ENCODE data around the gene UROC1.

Gene UROC1

DNA sequence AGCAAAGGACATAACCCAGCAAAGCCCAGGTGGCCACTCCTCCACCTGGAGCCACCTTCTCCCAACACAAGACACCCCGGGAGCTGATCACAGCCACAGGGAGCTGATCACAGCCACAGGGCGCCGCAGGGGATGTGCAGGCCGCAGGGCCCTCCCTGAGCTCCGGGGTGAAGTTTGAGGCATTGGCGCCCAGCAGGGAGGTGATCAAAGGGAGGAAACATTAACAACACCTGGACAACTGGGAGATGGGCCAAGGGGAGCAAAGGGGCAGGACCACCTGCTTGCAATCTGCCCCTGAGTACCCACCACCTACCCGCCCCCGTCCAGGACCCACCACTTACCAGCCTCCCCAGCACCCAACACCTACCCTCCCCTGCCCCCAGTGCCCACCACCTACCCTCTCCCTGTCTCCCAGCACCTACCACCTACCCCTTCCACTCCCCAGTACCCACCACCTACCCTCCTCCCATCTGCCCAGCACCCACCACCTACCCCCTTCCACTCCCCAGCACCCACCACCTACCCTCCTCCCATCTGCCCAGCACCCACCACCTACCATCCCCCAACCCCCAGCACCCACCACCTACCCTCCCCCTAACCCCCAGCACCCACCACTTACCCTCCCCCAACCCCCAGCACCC is 2.4 kb downstream of the UROC1 start:
- DNase-seq: no peak

DNA sequence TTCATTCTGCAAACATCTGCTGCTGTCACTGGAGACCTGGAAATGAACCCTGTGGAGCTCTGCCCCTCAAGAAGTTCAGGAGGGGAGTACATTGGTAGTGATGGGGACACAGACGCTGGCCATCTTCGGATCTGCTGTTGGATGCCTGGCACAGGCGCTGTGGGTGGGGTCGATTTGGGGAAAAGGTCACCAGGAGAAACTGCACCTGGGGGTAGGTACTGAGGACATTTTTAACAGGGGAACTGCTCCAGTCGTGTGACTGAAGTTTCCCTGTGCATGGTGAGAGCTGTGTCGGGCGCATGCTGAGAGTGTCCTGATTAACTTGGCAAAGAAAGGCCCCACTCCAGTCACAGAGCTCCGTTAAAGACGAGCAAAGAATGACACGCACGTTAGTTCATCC is 3.4 kb downstream of the UROC1 start:
- no peak for DNase-seq

DNA sequence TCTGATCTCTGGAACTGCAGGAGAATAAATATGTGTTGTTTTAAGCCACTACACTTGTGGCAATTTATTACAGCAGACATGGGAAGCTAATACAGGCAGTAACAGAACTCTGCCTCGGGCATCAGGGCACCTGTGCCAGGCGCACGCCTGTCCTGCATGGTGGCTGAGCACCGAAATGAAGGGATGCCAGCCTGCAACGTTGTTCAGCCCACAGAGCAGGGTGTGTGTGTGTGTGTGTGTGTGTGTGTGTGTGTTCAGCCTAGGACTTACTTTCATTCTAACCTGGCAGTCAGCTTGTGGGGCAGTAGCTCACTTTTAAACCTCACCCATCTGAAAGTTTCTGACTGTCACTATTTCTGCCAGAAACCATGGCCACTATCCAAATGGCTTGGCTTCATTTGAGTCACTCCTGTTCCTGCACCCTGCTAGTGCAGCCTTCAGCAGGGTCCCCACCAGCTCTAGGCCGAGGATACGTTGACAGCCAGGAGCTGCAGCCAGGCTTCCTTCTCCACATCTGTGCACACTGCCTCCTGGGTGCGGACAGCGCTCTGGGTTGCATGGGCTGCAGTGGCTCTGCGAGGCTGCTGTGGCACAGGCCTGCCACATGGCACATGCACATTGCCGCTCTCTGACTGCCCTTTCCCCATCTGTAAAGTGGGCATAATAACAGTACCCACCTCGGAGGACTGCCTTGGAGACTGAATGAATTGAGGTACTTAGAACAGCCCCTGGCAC is 4.5 kb downstream of the UROC1 start:
- no peak for DNase-seq

DNA sequence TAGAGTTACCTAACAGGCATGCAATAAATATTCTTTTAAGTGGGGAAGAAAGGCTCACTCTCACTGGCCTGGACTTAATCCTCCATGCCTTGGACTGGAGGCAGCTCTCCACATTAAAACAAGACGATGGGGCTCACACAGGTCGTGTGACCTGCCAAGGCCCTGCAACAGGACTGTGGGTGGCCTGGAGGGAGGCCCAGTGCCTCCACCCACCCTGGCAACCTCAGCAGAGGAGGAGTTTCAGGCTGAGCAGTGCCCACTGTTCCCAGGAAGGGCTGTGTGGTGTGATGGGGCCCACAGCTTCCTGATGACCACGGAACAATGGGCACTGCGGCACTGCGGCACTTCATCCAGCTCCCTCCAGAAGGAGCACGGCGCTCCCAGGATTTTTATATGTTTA is 5.5 kb downstream of the UROC1 start:
- DNase-seq: no peak

DNA sequence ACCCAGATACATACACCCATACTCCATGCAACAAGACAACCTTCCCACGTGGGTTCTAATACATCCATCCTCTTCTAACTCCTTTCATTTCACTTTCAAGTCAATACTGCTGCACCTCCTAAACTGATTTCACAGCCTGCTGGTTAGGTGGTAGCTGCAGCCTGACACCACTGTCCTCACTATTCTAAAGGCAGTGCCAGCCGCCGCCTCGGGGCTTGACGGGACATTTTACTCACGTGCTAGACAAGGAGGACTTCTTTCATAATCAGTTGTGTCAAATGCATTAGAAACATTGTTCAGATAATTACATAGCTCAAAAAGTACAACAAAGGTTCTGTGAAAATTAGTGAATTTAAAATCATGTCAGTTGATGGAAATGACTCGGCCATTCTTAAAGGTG is 6.3 kb downstream of the UROC1 start:
- no peak for DNase-seq

DNA sequence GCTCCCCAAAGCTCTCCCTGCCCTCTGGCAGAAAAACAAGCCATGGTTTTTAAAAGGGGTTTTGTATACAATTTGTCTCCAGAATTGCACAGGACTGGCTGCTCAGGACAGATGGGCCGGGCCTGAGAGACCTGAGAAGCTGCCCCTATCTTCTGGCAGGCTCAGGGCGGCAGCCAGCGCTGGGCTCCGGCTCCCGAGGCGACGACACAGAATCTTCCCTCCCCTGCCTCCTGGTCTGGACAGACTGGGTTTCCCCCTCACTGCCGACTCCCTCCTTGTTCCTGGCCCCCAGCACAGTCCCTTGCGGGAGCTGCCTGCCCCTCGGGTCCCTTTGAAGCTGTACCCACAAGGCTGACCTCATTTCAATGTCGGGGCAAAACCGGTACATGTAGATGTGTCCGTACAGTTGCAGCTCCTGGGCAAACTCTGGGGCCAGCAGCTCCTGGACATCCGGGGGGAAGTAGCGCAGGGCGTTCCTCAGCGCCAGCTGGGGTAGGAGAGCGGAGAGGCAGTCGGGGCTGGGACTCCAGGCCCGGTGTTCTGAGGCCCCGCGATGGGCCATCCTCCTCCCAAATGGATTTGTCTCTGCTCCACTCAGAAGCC is 7.2 kb downstream of the UROC1 start:
- no peak for DNase-seq

DNA sequence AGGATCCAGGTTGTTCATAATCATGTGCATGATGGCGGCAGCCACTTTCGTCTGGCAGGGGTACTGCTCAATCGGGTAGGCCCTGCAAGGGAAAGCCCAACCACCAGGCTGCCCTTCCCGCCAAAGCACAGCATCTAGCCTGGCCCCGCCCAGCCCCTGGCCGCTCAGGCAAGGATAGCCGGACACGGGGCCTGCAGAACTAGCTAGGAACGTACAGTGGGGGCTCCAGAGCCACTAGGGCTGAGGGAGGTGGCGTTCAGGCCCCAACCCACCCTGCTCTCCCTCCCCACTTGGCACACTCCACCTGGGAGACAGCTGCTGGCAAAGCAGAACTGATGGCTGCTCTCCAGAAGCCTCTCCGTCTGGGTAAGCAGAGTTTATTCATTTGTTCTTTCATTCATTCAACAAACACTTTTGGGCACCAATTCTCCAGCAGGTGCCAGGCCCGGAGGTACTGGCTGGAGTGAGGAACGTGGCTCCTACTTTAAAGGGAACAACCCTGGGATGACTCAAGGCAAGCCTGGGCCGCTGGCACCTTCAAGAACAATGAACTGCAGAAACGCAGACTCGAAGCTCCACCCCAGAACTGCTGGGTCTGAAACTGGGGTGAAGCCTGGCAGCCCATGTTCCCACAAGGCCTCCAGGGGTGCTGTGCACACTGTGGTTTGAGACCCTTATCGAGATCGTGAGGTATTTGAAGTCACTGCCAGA is 7.8 kb downstream of the UROC1 start:
- no peak for DNase-seq

DNA sequence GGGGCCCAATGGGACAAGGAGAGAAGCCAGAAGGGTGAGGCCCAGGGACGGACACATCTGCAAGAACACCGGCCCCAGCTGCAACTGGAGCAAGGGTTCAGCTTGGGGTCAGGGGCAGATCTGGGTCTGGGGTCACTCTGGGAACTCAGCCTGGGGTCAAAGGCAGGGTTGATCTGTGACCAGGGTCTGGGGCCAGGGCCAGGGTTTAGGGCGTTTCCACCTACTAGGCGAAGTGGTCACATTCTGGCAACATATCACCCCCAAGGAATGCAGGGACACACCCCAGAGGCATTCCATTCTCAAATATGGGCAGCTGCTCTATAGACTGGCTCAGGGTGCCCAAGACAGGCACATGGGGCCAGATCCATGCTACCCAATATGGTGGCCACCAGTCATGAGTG is 9.0 kb downstream of the UROC1 start:
- DNase-seq: no peak

DNA sequence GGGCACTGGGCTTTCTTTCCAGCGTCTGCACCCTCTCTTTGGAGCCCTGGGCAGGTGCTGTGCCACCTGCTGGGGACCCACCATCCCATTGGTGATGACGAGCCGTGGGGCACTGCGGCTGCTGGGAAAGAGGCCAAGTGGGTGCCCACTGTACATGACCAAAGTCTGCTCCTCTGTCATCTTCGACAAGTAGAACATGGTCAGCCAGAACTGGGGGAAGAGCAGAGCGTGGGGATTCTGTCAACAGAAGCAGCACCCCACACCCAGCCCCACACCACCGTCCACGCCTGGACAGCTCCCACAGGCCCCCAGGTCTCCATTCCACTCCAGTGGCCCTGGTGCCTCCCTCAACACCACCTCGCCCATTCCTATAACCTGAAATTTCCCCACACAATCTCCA is 9.7 kb downstream of the UROC1 start:
- DNase-seq: no peak

DNA sequence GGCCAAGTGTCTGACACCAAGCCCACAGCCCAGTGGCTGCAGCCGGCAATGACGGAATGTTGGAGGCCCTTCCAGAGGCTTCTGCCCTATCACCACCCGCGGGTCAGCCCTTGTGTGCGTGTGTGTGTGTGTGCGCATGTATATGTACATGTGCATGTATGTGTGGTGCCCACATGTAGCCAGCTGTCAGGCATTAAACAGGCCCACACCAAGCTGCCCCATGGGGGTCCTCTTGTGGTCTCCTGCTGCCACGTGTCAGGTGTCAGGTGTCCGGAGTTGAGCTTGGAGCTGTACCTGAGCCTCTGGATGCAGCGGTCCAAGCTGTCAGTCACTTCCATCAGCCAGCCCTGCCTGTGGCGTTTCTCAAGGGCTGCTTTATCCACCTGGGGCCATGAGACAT is 13.9 kb downstream of the UROC1 start:
- no peak for DNase-seq

DNA sequence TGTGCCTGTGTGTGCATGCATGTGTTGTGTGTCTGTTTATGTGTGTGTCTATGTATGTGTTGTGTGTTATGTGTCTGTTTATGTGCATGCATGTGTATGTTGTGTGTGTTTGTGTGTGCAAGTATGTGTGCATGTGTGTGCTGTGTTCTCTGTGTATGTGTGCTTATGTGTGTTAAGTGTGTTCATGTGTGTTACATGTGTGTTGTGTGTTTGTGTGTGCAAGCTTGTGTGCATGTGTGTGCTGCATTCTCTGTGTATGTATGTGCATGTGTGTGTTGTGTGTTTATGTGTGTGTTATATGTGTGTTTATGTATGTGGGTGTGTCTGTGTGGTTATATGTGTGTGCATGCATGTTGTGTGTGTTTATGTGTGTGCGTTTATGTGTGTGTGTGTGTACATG is 14.9 kb downstream of the UROC1 start:
- DNase-seq: no peak

DNA sequence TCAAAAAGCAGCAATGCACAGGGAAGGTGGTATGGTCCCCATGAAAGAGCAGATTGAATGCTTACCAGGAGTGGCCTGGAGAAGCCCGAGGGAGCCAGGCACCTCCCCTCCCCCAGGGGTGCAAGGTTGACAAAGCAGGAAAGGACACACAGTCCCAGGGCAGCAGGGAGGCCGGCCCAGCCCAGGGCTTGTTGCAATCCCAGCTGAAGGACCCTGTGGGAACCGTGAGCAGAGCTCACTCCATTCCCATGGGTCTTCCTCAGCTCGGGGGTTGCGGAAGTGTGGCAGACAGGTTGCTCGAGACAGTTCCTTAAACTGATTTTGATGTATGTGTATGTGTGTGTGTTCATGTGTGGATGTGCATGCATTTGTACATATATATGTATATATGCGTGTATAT is 15.8 kb downstream of the UROC1 start:
- no peak for DNase-seq

DNA sequence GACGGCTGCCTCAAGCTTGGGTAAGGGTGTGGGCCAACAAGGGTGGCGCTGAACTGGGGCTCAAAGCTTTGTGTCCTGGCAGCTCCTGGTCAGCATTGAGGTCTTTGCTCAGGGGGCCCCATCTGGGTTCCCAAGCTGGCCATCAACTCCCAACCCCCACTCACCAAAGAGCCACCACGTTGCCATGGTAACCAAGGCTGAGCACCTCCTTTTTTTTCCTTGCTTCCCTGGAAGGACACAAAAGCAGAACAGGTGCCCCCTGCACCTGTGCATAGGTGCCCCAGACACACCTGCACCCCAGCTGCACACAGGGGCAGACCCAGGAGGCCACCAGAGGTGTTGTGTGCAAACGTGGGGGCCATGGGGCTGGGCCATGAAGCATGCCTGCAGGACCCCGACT is 16.5 kb downstream of the UROC1 start:
- no peak for DNase-seq

DNA sequence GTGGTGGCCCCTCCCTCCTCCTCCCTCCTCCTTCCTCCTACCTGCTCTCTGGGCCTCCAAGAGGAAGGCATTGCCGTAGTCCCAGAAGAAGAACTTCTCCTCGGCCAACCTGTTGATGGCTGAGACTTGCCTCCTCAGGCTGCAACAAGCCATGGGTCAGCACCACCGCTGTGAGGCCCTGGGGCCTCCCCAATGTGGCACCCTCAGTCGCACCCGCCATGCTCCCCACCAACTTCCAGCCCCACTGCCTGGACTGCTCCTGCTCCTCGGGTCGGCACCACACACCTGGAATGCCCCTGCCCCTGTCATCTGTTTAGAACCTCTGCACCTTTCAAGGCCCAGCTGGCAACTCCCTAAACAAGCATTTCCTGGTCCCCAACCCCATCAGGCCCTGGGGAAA is 17.6 kb downstream of the UROC1 start:
- DNase-seq: no peak

DNA sequence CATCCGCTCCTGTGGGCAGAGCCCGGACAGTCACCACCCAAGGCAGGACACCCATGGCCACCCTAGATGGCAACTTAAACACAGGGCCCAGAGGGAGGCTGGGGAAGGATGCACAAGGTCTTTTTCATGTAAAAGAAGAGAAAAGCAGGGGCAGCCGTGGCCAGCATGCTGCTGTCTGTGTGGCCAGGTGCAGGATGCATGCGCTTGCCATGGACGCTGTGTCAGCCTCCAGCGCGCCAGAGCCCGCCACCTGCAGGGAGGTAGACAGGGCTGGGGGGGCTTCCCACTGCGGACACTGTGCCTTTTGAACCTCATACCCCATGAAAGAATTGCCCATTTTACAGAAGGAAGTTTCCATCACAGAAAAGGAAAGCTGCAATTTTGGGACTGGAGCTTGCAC is 18.2 kb downstream of the UROC1 start:
- DNase-seq: no peak

DNA sequence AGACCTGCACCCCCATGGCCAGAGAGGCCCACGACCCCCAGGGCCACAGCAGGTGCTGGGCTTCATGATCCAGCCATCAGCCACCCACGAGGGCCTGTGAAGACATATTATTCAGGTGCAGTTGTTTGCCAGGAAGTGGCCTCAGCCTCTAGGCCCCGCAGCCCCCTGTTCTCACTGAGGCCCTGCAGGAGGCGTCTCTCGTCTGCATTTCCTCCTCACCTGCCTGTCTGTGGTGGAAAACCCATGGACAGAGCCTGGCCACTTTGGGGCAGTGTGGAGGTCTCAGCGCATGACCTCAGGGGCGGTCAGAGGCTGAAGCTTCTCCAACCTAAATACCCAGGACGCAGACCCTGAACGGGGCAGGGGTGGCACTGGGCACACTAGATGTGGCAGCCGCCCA is 18.6 kb downstream of the UROC1 start:
- no peak for DNase-seq

DNA sequence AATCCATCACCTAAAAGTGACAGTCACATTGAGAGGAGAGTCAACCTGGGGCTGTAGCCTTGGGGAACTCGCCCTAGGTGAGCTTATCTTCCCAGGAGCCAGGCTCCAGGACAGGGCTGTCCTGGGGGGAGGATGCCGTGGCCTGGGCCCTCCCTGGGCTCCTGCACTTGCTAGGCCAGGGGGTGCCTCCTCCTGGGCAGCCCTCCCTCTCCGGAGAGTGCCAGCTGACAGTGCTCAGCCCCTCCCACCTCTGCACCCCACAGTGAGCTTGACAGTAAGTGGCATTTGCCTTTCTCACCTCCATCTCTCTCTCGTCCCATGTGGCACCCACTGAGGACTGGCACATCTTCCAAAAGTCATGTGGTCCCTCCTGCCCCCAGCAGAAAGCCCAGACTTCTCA is 19.1 kb downstream of the UROC1 start:
- no peak for DNase-seq

DNA sequence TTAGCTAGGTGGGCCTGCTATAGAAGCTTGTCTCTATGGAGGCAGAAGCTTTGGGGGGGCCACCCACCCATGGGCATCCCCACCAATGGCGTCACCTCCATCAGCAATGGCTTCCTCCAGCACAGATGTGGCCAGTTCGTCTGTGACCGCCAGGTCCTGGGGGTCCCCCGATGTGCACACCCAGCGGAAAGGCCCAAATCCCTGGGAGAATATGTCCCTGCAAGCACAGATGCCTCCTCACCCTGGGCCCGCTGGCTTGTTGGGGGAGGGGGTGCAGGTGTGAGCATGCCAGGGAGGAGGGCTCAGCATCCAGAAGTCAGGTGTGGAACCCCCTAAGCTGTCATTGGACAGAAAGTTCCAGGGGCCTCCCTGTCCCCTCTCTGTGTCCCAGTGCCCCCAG is 19.6 kb downstream of the UROC1 start:
- DNase-seq: no peak

DNA sequence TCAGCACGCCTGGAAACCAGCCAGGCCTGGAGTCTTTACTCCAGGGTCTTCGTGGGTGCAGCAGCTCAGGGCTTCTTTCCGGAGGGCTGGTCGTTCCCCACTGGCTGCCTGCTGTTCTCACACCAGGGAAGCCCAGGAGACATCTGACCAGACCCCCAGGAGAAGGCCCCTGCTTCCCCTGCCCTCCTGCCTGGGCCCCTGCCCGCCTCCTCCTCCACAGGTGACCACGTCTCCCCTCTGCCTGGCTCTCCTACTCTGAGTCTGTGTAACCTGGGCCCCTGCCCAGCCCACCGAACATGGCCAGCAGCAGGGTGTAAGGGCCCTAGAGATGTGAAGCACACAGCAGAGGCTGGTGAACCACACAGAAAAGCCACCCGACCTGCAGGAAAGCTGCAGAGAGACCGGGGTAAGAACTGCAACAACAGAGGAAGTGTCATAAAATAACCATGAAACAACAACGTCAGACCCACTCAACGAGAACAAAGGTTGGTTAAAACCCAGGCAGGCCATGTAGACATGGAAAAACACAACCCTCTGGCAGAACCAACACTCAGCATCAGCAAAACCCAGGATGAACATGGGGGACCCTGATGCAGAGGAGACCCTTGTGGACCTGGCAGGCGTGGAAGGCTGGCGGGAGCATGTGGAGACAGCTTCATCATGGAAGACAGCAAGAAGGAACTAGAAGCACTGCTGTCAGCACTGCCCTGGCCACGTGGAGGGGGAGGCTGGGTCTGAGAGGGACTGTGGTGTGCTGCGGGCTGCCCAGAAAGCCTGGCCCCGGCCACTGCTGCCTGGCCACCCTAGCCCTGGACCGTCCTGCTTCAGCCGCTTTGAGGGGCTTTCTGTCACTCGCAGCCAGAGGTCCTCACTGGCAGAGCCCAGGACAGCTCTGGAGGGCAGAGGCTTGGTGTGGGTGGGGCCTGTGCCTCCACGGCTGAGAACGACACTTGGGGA is 20.4 kb downstream of the UROC1 start:
- no peak for DNase-seq

DNA sequence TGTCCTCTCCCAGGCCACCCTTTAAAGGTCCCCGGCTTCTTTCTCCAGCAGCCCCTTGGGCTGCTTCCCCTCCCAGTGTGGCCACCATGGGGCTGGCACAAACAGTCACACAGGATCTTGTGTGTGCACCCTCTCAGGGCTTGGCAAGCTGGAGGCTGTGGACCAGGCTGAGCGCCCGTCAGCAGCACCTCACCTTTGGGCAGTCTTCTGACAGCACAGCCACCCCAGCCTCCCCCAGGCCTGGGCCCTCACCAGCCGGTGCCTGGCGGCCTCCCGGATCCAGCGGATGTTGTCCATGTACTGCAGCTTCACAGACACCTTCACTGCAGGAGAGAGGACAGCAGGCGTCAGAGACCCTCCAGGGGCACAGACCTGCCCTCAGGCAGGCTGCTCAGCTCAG is 21.8 kb downstream of the UROC1 start:
- no peak for DNase-seq

DNA sequence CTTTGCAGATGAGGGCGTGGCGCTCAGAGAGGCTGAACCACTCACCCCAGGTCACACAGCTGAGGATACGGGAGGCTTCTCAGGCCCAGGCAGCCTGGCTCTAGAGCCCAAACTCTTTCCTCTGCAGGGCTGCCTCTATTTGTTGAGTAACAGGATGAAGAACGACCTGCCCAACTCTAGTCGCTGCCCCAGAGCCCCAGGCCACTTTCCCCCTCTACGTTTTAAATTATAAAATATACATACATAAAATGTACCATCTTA is 22.7 kb downstream of the UROC1 start:
- no peak for DNase-seq

DNA sequence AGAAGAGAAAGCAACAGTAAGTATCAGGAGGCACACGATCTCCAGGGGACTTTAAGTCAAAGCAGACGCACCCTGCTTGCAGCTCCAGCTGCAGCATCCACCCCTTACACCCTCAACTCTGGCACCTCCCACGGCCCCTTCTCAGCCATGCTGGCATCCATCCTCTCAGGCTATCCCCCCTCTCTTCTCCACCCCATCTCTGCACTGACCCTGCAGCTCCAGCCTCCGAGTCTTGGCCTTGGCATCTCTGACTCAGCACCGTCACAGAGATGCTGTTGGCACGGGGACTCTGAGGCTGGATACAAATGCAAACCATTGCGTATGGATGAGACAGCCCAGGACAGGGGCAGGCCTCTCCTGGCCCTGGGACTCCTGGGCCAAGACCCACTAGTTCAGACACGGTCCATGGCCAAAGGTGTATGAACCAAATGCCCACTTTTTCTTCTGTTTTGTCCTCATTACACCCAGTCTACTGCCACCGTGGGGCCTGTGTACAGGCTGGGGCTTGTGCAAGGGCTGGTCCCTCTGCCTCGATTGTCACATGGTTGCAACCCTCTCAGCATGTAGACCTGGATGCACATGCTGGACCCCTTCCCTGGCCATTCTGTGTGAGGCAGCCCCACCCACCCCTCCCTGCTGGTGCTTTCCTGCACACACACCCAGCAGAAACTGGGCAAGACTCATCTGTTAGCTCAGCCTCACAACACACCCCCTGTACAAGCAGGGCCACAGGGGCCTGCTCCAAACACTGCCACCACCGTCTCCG is 23.2 kb downstream of the UROC1 start:
- DNase-seq: no peak
